Mucosa of rectum (tissue), 2 donors: ENCODE results near the gene HS3ST6.

ENCODE experiments used
- H3K27ac ChIP-seq, 2 donors: one replicate each; pipeline ENCODE4 v1.7.0; 2013; ENCODE audit warnings: inconsistent platforms in 2 of 2, low read depth in 2 of 2, low read length in 2 of 2
- H3K27me3 ChIP-seq, 2 donors: one replicate each; pipeline ENCODE4 v1.7.0; 2013; ENCODE audit warnings: low read length in 2 of 2; ENCODE audit not compliant: control insufficient read depth in 2 of 2, insufficient read depth in 2 of 2
- H3K36me3 ChIP-seq, 2 donors: one replicate each; pipeline ENCODE4 v1.7.0; 2013; ENCODE audit warnings: low read length in 2 of 2; ENCODE audit not compliant: control insufficient read depth in 2 of 2, insufficient read depth in 2 of 2
- H3K4me1 ChIP-seq, 2 donors: one replicate each; pipeline ENCODE4 v1.7.0; 2013; ENCODE audit warnings: low read length in 2 of 2, mild to moderate bottlenecking in 1 of 2; ENCODE audit not compliant: control insufficient read depth in 2 of 2, insufficient read depth in 2 of 2
- H3K4me3 ChIP-seq, 2 donors: one replicate each; pipeline ENCODE4 v1.7.0; 2013; ENCODE audit warnings: low read length in 2 of 2
- H3K9ac ChIP-seq, 2 donors: one replicate each; pipeline ENCODE4 v1.7.0; 2013; ENCODE audit warnings: low read length in 2 of 2, low read depth in 1 of 2, mild to moderate bottlenecking in 1 of 2
- H3K9me3 ChIP-seq, 2 donors: one replicate each; pipeline ENCODE4 v1.7.0; 2013; ENCODE audit warnings: low read length in 2 of 2; ENCODE audit not compliant: control insufficient read depth in 2 of 2
- donor health status: healthy.
- donor health status: Normal muscosa, but diverticular disease.

The HS3ST6 gene

DNA sequence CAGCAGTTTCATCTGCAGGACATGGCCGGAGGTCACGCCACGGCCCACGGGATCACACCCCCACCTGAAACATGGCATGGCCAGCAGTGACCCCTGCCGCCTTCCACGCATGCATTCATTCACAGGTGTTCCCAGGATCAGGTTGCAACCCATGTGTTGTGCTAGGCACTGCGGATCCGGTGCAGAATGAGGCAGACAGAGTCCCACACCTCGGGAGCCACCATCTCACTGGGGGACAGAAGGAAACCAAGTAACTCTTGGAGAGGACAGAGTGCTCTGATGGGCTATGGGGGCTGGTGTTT, 29.1 kb upstream of the HS3ST6 start:
- no peaks in the 10 kb centered on the region for H3K36me3 ChIP-seq
- H3K27me3 ChIP-seq: no peaks in the 10 kb centered on the region
- H3K9ac ChIP-seq: no peak overlapping the region
- no peak overlapping the region for H3K27ac ChIP-seq
- no peaks in the 10 kb centered on the region for H3K9me3 ChIP-seq
- no peak overlapping the region for H3K4me3 ChIP-seq
- H3K4me1 ChIP-seq: peaks cover 6 to 9% of the 10 kb centered on the region in 2 donors

DNA sequence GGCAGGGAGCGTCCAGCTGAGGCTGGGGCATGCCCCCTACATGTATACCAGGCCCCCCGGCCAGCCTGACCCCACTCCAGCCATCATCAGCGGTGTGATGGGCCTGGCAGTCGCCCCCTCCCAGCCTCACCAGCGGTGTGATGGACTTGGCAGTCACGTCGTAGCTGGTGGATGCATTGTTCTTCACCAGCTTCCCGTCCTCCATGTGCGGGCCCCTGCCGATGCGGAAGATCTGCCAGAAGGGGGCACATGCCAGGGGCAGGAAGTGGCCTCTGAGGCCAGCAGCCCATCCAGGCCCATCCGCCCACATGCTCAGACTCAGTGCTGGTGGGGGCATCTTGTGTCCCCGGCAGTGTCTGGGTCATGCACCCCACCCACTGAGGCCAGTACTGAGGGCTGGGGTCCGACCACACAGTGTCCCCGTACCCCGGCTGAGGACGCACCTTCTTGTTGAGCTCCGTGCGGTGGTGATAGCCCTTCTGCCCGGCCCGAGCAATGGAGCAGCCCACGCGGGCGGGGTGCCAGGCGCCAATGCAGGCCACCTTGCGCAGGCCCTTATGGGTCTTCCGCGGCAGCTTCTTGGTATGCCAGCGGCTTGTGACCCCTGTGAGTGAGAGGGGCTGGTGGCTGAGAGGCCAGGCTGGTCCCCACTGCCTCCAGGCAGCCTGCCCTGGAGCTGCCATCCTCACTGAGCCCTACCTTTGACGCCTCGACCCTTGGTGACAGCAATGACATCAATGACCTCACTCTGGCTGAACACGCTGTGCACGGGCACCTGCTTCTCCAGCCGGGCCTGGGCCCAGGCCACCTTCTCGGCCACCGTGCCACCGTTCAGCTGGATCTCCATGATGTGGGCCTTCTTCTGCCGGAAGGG, 28.5 kb upstream of the HS3ST6 start:
- Histone ChIP-seq H3K36me3 (no peaks in the 10 kb centered on the region), H3K9ac (no peak overlapping the region), H3K4me1 (peaks cover 12 to 15% of the 10 kb centered on the region in 2 donors), H3K27ac (no peak overlapping the region), H3K9me3 (no peaks in the 10 kb centered on the region), H3K27me3 (no peaks in the 10 kb centered on the region), H3K4me3 (no peak overlapping the region)

DNA sequence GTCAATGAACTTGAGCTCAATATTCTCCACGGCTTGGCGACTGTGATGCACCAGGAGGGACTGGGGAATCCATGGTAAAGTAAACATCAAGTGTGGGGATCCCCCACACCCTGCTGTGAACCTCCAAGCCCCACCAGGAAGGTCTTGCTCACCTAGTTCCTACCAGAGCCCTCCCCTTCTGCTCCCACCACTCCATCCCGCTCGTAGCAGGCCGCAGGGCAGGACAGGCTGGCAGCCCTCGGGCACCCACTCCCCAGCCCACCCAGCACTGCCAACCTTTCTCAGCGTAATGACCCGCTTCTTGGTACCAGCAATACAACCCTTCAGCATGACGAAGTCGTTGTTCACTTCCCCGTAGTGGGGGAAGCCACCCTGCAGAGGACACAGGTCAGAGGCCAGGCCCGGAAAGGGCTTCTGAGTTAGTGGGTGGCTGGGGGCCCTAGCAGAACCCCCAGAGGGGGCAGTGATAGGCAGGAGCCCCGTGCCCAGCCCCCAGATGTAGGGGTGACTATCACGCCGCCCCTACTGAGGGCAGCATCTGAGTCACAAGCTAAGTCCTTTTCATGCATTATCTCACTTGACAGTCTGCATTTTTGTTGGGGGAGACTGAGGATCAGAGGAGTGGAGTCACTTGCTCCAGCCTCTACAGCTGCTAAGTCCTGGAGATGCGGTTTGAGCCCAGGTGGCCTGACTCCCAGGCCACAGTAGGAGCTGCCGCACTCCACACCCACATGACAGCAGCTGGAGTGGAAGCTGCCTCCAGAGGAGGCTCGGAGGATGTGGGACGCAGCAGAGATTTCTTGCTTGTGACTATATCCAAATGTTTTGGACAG, 27.6 kb upstream of the HS3ST6 start:
- no peaks in the 10 kb centered on the region for H3K36me3 ChIP-seq
- no peaks in the 10 kb centered on the region for H3K27me3 ChIP-seq
- H3K27ac ChIP-seq: no peak overlapping the region
- H3K9me3 ChIP-seq: no peaks in the 10 kb centered on the region
- H3K4me1 ChIP-seq: peaks cover 21 to 24% of the 10 kb centered on the region in 2 donors
- no peak overlapping the region for H3K9ac ChIP-seq
- H3K4me3 ChIP-seq: no peak overlapping the region

DNA sequence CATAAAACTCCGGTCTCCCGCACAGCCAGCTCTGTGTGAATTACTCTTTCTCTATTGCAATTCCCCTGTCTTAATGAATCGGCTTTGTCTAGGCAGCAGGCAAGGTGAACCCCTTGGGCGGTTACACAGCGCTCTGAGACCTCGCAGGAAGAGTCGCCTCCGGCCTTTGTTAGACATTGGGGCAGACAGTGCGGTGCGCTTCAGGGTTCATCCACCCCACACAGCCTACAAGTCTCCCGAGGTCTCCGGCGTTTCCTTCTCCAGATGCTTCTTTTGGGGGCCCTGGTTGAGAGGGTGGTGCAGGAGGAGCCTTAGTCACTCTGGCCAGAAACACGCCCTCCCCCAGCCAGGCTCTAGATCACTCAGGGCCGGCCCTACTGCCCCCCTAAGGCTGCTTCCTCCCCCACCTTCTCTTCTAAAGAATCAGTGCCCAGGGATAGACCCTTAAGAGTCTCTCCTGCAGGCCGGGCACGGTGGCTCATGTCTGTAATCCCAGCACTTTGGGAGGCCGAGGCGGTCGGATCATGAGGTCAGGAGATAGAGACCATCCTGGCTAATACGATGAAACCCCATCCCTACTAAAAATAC, 26.5 kb upstream of the HS3ST6 start:
- H3K36me3 ChIP-seq: peaks cover 0 to 4% of the 10 kb centered on the region in 2 donors
- H3K27me3 ChIP-seq: no peaks in the 10 kb centered on the region
- H3K9me3 ChIP-seq: no peaks in the 10 kb centered on the region
- H3K27ac ChIP-seq: no peak overlapping the region
- H3K4me3 ChIP-seq: no peak overlapping the region
- peaks cover 28 to 31% of the 10 kb centered on the region in 2 donors for H3K4me1 ChIP-seq
- H3K9ac ChIP-seq: no peak overlapping the region

DNA sequence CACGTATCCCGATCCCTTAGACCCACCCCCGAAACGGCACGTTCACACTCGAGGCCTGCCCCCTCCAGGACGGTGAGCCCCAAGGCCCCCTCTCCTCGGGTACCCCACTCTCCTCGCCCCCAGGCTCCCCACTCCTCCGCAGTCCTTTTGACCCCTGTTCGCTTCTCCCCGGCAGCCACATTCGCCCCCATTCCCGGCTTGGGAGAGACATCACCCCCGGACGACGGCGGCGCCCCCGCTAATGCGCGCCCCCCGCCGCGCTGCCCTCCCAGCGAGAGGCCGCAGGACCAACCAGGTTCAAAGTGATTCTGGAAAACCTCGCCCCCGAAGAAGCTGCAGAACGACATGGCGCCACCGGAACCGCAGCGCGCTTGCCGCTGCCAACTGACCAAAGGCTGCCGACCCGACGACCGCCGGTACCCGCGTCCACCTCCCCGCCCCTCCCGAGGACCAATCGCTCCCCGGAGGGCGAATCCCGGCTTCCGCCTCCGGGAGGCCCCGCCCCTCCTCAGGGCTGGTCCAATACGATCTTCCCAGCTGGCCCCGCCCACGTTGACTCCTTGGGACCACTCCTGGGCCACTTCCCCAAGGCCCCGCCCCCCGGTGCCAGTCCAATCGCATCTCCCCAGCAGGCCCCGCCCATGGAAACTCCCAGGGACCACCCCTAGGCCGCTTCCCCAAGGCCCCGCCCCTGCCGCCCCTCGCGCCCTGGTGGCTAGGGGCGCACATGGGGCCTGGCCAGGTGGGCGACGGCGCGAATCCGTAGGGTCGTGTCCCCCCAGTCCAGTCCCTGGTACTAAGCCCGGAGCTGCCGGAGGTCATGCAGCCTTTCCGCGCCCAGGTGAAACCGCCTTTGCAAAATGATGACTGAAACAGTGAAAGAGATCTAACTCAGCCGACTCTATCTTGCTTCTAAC, 24.9 kb upstream of the HS3ST6 start, which contains the start of gene MSRB1:
Gene MSRB1, minus strand, starts transcription at position 390 of the 917 bp plus-strand sequence. Its CDS starts 43 bp downstream, at position 347.
- peak within 1 kb of the TSS; percentile 81 to 84 for H3K27ac ChIP-seq
- H3K9me3 ChIP-seq: no peaks in the 10 kb centered on the region
- peak within 1 kb of the TSS; percentile 80 to 94 for H3K4me3 ChIP-seq
- peaks cover 9 to 18% of the 10 kb centered on the region in 2 donors for H3K36me3 ChIP-seq
- H3K4me1 ChIP-seq: peaks cover 28 to 37% of the 10 kb centered on the region in 2 donors
- no peaks in the 10 kb centered on the region for H3K27me3 ChIP-seq
- peak within 1 kb of the TSS; percentile 83 to 90 for H3K9ac ChIP-seq

DNA sequence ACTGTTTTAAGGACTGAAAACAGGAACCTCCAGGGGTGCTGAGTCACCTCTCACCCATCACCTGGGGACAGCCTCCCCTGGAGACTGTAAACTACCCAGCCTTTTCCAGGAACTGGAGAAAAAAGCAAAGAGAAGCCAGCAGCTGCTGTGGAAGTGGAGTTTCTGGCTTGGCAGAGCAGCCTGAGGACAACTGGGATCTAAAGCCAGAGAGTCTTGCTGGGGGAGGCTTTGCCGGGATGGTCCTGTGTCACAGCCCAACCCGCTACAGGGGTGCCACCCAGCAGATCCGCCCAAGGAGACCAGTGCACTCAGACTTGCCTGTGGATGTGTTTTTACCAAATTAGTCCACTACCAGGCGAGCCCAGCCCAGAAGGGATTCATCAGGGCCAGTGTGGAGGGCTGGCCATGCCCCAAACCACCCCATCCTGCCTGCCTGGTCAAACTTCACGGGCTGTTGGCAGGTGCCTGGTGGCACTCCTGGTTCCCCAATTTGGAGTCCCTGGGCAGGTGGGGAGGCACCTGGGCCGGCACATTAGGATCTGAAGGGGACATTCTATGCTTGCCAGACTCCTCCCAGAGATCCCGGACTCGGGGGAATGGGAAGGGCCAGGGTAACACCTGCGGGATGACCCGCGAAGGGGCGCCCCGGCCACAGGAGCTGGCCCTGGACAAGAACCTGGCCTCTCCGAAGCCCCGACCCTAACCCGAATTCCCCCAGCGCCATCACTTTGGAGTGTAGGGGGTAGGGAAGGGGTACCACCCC, 24.0 kb upstream of the HS3ST6 start:
- Histone ChIP-seq H3K4me1 (peaks cover 28 to 37% of the 10 kb centered on the region in 2 donors), H3K27ac (peak overlapping the region; percentile 81 to 84), H3K9ac (peak overlapping the region; percentile 83 to 90)

DNA sequence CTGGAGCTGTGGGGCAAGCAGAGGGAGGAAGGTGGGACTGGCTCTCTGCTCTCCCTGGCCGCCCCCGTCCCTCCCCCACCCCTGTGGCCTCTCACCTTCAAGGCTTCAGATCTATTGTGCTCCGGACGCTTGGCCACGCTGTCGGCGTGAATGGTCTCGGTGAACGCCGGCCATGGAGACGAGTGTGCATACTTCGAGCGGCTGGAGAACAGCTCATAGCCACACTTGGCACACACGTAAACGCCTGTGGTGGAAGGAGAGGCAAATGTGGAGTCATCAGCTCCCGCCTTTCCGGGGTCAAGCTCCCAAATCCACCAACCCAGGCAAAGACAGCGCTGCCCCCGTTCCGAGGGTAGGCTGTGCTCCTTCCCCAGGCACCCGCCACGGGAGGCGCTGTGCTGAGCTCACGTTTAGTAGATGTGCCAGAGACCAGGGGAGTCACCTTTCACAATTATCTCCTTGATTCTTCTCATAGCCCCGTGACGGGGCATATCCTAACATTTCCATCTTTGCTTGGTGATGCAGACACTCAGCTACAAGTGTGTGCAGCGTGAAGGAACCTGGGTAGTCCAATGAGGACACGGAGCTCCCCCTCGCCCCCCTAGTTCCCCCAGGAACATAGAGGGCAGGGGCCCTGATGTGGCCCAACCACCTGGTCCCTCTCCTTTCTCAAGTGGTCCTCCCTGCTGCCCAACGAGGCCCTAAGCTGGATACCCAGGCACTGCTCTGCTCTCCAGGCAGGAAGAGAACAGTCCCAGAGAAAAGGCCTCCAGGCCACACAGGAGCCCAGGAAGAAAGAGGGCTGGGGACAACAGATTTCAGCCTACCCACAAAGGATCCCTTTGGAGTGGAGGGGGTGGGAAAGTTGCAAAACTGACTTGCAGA, 23.2 kb upstream of the HS3ST6 start:
- Histone ChIP-seq H3K36me3 (peaks cover 10 to 24% of the 10 kb centered on the region in 2 donors), H3K4me3 (peak overlapping the region; percentile 80 to 94), H3K9me3 (no peaks in the 10 kb centered on the region), H3K9ac (peak overlapping the region; percentile 15 to 47), H3K27me3 (no peaks in the 10 kb centered on the region), H3K4me1 (peaks cover 28 to 37% of the 10 kb centered on the region in 2 donors), H3K27ac (peak overlapping the region; percentile 48 to 81)

More for the DNA sequence above, 24.0 kb upstream of the HS3ST6 start:
- peak overlapping the region; percentile 80 to 94 for H3K4me3 ChIP-seq
- H3K27me3 ChIP-seq: no peaks in the 10 kb centered on the region
- H3K9me3 ChIP-seq: no peaks in the 10 kb centered on the region
- H3K36me3 ChIP-seq: peaks cover 10 to 19% of the 10 kb centered on the region in 2 donors

DNA sequence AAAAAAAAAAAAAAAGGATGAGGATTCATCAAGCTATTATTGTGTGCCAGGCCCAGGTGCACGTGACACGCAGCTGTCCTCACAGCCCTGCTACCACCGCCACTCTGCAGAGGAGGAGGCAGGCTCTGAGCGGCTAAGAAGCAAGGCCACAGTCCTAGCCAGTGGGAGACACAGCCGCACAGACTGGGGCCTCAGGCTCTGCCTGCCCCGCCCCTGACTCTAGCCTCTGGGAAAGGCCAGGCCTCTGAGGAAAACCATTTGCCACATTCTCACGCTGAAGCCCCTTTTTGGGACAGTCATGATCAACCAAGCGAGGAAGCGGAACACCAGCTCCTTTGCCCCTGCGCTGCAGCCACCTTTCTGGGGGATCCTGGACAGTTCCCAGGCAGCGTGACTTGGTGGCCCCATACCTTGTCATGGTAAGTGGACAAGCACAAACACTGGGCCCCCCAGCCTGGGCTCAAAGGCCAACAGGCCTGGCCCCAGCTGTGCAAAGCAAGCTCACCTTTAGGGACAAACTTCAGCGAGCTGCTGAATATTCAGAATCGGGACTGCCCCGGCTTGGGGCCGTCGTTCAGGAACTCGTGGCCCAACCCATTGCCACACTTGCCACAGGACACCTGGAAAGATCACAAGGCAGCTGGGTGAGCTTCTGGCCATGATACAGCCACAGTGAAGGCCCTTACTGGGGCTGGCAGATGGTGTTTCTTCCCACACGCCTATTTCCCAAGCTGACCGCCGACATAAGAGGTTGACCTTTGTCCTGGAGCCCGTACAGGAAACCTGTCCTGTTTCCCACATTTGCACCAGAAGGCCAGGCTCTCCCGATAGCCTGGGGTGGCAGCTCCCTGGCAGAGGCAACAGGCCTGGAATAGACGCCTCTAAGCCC, 22.3 kb upstream of the HS3ST6 start:
- H3K36me3 ChIP-seq: peaks cover 10 to 24% of the 10 kb centered on the region in 2 donors
- peak overlapping the region in 1 of 2 donors; percentile 5 for H3K4me3 ChIP-seq
- H3K9me3 ChIP-seq: no peaks in the 10 kb centered on the region
- peak overlapping the region; percentile 48 to 77 for H3K27ac ChIP-seq
- peak overlapping the region; percentile 15 to 32 for H3K9ac ChIP-seq
- H3K4me1 ChIP-seq: peaks cover 28 to 37% of the 10 kb centered on the region in 2 donors
- no peaks in the 10 kb centered on the region for H3K27me3 ChIP-seq
